GM18505 (cell line): Measurements from ENCODE around the gene OR52E1.
"Not testable (repeated sequence)": the region's sequence is repeated elsewhere in the genome, so short reads cannot be mapped to it uniquely, and the experiment has no call there.

Experiments used
- ATAC-seq: cut with Tn5 transposase; IDR thresholded peaks from one replicate; pipeline ENCODE4 v1.9.1; 2021; ENCODE audit not compliant: unreplicated experiment
- POLR2A ChIP-seq: IDR thresholded peaks from 4 replicates; pipeline ENCODE4 v1.6.1; 2011; ENCODE audit warnings: borderline replicate concordance; ENCODE audit not compliant: insufficient read depth, insufficient read length; ENCODE audit errors: extremely low read depth

Gene OR52E1

DNA sequence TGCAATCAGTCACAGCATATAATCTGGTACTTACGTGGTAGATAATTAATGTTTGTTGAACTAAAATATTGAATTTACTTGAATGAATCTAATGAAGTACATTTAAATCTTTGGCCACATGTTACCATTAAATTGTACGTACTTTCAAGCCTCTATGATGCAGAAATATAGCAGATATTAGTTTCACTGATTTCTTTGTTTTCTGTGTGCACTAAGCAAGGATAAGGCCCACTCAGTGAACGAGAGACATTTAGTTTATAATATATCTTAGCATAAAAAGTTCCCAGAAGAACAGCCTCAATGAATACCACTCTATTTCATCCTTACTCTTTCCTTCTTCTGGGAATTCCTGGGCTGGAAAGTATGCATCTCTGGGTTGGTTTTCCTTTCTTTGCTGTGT is at the start of gene OR52E1:
Gene OR52E1 (plus strand): TSS at position 301 of the 400 bp plus-strand sequence.
- TF ChIP-seq POLR2A, result no peak
- ATAC-seq, result no peak

DNA sequence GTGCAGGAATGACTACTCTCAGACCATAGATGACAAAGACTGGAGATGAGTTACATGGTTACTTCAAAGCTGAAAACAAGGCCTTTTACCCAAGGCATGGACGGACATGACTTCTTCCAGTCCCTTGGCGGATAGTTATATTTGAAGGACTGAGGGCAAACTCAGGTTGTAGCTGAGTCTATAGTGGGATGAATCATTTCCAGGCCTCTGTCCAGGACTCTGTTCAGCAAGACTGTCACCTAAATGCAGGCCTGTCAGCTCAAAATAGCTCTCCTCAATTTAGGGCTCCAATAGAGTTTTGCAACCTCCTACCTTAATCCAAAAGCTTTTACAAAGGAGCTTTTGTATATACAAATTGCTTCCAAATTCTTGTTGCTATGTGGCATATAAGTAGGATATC is 47.4 kb upstream of the OR52E1 start:
- no peak for TF ChIP-seq POLR2A

DNA sequence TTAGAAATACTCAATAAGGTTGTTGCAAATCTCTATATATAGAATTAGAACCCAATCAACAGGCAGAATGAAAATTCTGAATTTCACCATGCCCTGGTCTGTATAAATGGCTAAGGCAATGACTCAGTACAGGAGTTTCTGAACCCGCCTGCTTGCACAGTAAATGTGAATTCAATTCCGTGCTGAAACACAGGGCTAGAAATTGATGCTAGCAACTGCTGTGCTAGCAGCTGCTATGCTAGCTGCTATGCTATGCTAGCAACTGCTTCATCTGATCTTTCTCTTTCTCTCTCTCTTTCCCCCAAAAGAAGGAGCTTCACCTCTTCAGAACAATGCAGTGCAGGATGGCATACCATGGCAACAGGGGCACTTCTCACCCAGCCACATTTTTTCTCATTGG is 32.7 kb upstream of the OR52E1 start:
- no peak for TF ChIP-seq POLR2A
- no peak for ATAC-seq

More for the DNA sequence above, 47.4 kb upstream of the OR52E1 start:
- no peak for ATAC-seq

DNA sequence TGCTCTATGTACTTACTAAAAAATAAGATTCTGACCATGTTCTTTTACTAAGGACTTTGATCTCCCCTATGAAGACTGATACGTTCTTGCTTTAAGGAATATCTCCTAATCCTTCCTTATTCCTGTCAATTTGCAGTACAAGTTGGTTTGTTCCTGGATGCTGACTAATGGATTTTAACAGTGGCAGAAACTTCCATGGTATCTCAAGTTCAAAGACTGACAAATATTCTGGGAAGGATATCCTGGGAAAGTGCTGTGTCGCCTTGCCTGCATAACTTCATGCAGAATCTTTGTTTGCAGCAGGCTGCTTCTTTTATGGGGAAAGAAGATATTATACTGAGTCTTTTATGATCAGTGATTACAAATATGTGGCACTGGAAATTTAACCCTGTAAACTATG is 31.4 kb upstream of the OR52E1 start:
- no peak for ATAC-seq

DNA sequence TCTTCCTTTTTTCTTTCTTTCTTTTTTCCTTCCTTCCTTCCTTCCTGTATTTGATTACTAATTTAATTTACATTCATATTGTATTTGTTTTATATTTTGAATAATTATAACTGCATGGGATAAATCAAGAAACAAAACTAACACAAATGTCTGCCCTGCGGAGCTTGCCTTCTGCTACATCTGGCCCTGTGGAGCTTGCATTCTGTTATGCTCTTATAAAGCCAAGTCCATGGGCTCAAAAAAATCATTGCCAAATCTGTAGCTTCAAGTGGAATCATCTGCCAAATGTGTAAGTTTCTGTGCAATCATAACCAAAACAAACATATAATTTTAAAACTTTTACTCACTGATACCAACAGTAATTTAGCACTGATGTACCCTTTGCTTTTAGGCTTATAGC is 31.0 kb upstream of the OR52E1 start:
- ATAC-seq, result no peak
- TF ChIP-seq POLR2A, result no peak

More for the DNA sequence above, 31.4 kb upstream of the OR52E1 start:
- TF ChIP-seq POLR2A, result no peak

DNA sequence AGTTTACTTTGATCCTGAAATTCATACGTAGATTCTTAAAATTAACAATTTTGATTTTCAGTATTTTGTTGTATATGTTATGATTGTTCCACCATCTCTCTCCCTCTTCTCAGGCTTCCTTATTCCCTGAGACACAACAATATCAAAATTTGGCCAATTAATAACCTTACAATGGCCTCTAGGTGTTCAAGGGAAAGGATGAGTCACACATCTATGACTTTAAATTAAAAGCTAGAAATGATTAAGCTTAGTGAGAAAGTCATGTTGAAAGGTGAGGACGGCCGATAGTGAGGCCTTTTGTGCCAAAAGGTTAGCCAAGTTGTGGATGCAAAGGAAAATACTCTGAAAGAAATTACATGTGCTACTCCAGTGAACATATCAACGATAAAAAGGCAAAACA is 28.5 kb upstream of the OR52E1 start:
- no peak for TF ChIP-seq POLR2A
- no peak for ATAC-seq

DNA sequence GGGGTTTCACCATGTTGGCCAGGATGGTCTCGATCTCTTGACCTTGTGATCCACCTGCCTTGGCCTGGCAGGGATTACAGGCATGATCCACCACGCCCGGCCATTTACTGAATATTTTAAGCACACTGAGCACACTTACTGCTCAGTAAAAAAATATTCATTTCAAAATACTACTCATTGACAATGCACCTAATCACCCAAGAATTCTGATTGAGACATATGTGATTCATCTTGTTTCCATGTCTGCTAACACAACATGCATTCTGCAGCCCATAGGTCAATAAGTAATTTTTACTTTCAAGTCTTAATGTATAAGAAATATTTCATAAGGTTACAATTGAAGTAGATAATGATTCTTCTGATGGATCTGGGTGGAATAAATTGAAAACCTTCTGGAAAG is 27.3 kb upstream of the OR52E1 start:
- ATAC-seq, result no peak
- TF ChIP-seq POLR2A, result no peak

DNA sequence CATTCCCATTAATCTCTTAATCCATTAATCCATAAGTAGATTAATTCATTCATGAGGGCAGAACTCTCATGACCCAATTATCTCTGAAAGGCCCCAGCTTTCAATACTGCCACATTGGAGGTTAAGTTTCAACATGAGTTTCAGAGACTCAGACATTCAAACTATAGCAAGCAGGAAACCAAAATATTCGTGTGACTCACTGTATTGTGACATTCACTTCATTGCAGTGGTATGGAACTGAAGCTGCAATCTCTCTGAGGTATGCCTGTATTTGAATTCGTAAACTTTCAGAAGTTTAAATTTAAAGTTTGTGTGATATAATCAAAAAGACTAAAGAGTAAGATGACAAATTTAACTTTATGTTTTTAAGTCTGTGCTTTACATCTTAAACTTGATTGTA is 26.0 kb upstream of the OR52E1 start:
- no peak for TF ChIP-seq POLR2A
- ATAC-seq, result no peak

DNA sequence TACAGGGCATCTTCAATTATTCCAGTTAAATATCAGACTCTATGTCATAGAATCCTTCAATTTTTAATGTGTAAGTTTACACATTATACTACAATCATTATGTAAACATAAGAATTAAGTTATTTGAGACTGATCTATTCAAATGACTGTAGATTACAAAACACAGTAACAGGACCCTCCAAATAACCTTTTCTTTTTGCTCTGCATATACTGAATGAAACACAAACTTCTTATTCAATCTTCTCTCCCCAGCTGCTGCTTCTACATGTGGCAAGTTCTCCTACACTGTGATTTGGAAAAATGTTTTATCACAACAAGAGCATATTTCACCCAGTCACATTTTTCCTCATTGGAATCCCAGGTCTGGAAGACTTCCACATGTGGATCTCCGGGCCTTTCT is 23.1 kb upstream of the OR52E1 start, which contains the start of gene OR52J3:
Gene OR52J3 (plus strand): TSS at position 301 of the 400 bp plus-strand sequence. CDS start 0 bp downstream, at position 301.
- ATAC-seq, result no peak
- no peak for TF ChIP-seq POLR2A

DNA sequence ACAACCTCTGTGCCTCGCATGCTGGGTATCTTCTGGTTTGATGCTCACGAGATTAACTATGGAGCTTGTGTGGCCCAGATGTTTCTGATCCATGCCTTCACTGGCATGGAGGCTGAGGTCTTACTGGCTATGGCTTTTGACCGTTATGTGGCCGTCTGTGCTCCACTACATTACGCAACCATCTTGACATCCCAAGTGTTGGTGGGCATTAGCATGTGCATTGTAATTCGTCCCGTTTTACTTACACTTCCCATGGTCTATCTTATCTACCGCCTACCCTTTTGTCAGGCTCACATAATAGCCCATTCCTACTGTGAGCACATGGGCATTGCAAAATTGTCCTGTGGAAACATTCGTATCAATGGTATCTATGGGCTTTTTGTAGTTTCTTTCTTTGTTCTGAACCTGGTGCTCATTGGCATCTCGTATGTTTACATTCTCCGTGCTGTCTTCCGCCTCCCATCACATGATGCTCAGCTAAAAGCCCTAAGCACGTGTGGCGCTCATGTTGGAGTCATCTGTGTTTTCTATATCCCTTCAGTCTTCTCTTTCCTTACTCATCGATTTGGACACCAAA is 22.5 kb upstream of the OR52E1 start:
- no peak for TF ChIP-seq POLR2A
- ATAC-seq, result no peak

DNA sequence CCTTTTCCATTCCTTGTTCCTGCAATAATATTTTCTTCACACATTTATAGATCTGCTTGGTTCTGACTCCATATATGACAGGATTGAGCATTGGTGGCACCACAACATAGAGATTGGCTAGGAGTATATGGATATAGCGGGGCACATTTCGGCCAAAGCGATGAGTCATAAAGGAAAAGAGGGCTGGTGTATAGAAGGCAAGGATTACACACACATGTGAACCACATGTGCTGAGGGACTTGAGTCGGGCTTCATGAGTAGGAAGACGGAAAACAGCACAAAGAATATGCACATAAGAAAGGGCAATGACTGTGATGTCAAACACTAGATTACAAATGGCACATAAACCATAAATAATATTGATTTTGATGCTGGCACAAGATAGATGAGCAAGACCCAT is 10.7 kb upstream of the OR52E1 start:
- not testable (repeated sequence) for ATAC-seq

DNA sequence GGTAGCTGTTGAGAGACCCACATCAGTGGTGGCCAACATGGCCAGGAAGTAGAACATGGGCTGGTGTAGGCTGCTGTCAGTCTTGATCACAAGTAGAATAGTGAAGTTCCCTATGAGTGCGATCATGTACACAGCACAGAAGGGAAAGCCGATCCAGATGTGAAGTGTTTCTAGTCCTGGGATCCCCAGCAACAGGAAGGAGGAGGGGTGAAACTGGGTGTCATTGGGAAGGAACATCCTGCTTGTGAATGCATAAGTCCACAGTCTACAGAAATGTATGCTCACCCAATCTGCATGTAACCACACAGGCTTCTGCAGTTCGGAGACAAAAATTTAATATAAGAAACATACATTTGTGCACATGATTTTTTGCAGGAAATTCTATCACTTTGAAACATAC is 10.0 kb upstream of the OR52E1 start, which contains the start of gene OR52E2:
Gene OR52E2 (minus strand): TSS at position 237 of the 400 bp plus-strand sequence. CDS start 0 bp downstream, at position 237.
- TF ChIP-seq POLR2A, result no peak
- ATAC-seq, result no peak

DNA sequence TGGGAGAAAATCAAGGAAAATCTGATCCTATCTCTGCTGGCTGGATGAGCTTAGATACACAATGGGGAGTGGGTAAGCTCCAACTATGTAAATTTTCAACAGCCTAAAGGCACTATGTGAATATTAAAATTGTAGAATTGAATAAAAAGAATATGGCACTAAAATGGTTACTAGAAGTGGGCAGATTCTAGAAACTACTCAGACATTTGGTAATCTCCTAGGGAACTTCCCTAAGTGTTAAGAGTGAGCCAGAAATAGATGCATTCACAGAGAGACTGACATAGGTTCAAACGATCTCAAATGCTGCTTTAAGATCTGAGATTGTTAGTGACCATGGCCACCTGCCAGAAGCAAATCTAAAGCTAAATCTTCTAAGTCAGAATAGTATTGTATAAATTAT is 4.3 kb upstream of the OR52E1 start:
- no peak for ATAC-seq

DNA sequence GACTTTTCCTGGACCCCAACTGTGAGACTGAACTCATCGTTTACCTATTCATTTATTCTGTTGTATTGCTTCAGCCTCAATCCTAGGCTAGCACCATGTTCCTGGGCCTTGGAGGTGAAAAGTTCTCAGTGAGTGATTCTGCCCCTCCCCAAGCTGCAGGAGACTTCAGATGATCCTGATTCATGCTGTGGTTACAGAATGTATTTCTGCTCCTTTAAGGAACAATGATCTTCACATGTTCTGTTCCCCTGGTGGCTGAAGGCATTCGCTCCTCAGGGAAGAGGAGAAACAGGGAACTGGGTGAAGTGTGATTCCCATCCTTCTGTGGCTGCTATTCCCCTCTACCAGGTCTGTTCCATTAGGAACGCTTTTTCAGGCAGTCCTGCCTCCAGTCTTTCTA is 2.4 kb downstream of the OR52E1 start:
- TF ChIP-seq POLR2A, result no peak
- ATAC-seq, result no peak

More for the DNA sequence above, 4.3 kb upstream of the OR52E1 start:
- TF ChIP-seq POLR2A, result no peak

DNA sequence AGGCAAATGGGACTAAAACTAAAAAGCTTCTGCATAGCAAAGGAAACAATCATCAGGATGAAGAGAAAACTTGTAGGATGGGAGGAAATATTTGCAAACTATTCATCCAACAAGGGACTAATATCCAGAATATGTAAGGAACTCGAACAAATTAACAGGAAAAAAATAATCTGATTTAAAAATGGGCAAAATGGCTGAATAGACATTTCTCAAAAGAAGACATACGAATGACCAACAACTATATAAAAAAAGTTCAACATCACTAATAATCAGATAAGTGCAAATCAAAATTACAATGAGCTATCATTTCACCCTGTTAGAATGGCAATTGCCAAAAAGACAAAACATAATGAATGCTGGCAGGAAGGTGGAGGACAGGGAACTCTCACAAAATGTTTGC is 12.0 kb downstream of the OR52E1 start:
- no peak for TF ChIP-seq POLR2A

More for the DNA sequence above, 12.0 kb downstream of the OR52E1 start:
- ATAC-seq, result no peak
